ENCODE measurements around the gene PCDHB14.
"Not testable (repeated sequence)": the region's sequence is repeated elsewhere in the genome, so short reads cannot be mapped to it uniquely, and the experiment has no call there.

The PCDHB14 gene

DNA sequence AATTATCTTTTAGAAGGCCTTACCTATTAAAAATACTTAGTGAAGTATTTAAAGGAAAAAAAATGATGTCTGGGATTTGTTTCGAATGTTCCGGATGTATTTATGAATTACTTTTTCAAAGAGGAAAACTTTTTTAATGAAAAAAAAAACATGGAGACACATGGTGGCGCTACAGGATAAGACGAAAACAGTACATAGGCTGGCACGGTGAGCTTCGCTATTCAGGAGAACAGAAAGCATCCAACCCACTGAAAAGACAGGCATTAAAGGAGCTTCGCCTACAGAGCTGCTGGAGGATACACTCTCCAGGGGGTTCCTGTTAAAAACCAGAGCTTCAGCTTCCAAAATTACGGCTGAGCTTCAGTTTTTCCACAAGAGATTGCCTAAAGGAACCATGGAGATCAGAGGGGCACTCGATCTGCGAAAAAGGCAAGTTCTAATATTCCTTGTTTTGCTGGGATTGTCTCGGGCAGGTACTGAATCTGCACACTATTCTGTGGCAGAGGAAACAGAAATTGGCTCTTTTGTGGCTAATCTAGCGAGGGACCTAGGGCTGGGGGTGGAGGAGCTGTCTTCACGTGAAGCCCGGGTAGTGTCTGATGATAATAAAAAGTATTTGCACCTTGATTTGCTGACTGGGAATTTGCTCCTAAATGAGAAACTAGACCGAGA is at the start of gene PCDHB14:
PCDHB14 (plus strand) TSS at position 232 of the 672 bp plus-strand sequence; CDS start at position 395, 163 bp downstream.
- no peak for DNase-seq

GRCh38 chr5:141174291-141175104 is 48.6 kb upstream of the PCDHB14 start:
- not testable (repeated sequence) for DNase-seq

DNA sequence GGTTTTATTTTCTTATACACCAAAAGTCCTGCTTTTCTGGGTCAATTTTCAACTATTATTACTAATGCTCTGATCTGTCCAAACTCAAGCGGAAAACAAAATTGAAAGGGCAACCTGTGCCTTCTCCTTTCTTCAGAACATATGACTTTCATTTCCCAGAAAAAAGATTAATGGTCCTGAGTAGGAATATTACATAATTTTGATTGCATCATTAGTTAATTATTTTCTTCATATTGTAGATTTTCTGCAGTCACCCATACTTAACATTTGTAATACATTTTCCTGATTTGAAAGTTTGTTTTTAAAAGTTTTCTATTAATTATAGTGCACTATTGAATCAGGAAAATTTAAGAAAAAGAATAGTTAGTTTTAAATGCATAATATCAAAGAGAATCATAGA is 47.2 kb upstream of the PCDHB14 start:
- no peak for DNase-seq

DNA sequence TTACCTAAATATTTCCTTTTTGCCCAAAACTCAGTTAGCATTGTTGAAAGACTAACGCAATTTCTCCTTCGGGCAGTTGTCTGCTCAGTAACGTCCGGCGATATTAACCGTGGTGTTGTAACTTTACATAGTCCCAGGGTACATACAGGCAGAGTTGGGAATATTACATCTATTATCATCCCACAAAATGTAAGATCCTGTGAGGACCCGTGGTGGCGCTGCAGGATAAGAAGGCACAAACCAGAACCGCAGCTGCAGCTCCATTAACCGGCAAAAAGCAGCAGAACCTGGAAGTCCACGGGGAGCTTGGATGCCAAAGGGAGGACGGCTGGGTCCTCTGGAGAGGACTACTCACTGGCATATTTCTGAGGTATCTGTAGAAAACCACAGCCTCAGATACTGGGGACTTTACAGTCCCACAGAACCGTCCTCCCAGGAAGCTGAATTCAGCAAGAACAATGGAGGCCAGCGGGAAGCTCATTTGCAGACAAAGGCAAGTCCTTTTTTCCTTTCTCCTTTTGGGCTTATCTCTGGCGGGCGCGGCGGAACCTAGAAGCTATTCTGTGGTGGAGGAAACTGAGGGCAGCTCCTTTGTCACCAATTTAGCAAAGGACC is 45.5 kb upstream of the PCDHB14 start, which contains the start of gene PCDHB8:
PCDHB8 (plus strand) TSS at position 214 of the 615 bp plus-strand sequence; CDS start at position 459, 245 bp downstream.
- not testable (repeated sequence) for DNase-seq

DNA sequence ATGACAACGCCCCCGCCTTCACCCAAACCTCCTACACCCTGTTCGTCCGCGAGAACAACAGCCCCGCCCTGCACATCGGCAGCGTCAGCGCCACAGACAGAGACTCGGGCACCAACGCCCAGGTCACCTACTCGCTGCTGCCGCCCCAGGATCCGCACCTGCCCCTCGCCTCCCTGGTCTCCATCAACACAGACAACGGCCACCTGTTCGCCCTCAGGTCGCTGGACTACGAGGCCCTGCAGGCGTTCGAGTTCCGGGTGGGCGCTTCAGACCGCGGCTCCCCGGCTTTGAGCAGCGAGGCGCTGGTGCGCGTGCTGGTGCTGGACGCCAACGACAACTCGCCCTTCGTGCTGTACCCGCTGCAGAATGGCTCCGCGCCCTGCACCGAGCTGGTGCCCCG is 43.8 kb upstream of the PCDHB14 start:
- not testable (repeated sequence) for DNase-seq

DNA sequence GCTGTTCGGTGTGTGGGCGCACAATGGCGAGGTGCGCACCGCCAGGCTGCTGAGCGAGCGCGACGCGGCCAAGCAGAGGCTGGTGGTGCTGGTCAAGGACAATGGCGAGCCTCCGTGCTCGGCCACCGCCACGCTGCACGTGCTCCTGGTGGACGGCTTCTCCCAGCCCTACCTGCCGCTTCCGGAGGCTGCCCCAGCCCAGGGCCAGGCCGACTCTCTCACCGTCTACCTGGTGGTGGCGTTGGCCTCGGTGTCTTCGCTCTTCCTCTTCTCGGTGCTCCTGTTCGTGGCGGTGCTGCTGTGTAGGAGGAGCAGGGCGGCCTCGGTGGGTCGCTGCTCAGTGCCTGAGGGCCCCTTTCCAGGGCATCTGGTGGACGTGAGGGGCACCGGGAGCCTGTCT is 43.3 kb upstream of the PCDHB14 start:
- DNase-seq, result not testable (repeated sequence)

GRCh38 chr5:141180313-141180712 is 42.8 kb upstream of the PCDHB14 start:
- no peak for DNase-seq

- no peak for DNase-seq
Observed at GRCh38 chr5:141182248-141182647, 40.9 kb upstream of the PCDHB14 start, which contains the start of gene PCDHB16. Gene PCDHB16 (plus strand): TSS chr5:141182387. CDS start chr5:141182560, 173 bp downstream.

DNA sequence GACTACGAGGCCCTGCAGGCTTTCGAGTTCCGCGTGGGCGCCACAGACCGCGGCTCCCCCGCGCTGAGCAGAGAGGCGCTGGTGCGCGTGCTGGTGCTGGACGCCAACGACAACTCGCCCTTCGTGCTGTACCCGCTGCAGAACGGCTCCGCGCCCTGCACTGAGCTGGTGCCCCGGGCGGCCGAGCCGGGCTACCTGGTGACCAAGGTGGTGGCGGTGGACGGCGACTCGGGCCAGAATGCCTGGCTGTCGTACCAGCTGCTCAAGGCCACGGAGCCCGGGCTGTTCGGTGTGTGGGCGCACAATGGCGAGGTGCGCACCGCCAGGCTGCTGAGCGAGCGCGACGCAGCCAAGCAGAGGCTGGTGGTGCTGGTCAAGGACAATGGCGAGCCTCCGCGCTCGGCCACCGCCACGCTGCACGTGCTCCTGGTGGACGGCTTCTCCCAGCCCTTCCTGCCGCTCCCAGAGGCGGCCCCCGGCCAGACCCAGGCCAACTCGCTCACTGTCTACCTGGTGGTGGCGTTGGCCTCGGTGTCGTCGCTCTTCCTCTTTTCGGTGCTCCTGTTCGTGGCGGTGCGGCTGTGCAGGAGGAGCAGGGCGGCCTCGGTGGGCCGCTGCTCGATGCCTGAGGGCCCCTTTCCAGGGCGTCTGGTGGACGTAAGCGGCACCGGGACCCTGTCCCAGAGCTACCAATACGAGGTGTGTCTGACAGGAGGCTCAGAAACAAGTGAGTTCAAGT is 38.9 kb upstream of the PCDHB14 start:
- DNase-seq, result not testable (repeated sequence)

DNA sequence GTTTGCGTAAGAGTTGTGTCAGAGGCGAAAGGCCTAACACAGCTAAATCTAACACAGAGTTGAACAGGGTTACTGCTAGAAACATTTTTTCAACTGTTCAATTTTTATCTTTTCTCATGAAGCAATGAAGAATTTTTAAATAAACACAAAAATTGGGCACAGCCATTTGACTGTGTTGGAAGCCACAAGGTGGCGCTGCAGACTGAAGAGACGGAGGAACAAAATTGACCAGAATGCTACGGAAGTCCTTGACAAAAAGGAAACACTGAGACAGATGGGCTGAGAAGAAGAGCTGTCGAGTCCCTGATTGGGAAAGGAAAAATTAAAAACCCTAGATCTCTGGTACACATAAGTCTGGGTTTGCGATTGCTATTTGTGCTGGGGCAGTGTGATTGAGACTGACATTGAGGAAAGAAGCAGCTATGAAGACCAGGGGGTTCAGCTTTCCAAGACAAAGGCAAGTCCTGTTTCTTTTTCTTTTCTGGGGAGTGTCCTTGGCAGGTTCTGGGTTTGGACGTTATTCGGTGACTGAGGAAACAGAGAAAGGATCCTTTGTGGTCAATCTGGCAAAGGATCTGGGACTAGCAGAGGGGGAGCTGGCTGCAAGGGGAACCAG is 36.1 kb upstream of the PCDHB14 start, which contains the start of gene PCDHB9:
PCDHB9 (plus strand) TSS at position 265 of the 616 bp plus-strand sequence; CDS start at position 423, 158 bp downstream.
- DNase-seq, result peak; percentile 25

DNA sequence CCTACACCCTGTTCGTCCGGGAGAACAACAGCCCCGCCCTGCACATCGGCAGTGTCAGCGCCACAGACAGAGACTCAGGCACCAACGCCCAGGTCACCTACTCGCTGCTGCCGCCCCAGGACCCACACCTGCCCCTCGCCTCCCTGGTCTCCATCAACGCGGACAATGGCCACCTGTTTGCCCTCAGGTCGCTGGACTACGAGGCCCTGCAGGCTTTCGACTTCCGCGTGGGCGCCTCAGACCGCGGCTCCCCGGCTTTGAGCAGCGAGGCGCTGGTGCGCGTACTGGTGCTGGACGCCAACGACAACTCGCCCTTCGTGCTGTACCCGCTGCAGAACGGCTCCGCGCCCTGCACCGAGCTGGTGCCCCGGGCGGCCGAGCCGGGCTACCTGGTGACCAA is 34.5 kb upstream of the PCDHB14 start:
- not testable (repeated sequence) for DNase-seq

DNA sequence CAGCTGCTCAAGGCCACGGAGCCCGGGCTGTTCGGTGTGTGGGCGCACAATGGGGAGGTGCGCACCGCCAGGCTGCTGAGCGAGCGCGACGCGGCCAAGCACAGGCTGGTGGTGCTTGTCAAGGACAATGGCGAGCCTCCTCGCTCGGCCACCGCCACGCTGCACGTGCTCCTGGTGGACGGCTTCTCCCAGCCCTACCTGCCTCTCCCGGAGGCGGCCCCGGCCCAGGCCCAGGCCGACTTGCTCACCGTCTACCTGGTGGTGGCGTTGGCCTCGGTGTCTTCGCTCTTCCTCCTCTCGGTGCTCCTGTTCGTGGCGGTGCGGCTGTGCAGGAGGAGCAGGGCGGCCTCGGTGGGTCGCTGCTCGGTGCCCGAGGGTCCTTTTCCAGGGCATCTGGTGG is 34.0 kb upstream of the PCDHB14 start:
- DNase-seq, result not testable (repeated sequence)

GRCh38 chr5:141192110-141192725 is 30.9 kb upstream of the PCDHB14 start, which contains the start of gene PCDHB10:
Gene PCDHB10 (plus strand): TSS chr5:141192353. CDS start chr5:141192553, 200 bp downstream.
- DNase-seq, result peak; percentile 8

DNA sequence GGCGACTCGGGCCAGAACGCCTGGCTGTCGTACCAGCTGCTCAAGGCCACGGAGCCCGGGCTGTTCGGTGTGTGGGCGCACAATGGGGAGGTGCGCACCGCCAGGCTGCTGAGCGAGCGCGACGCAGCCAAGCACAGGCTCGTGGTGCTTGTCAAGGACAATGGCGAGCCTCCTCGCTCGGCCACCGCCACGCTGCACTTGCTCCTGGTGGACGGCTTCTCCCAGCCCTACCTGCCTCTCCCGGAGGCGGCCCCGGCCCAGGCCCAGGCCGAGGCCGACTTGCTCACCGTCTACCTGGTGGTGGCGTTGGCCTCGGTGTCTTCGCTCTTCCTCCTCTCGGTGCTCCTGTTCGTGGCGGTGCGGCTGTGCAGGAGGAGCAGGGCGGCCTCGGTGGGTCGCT is 28.8 kb upstream of the PCDHB14 start:
- not testable (repeated sequence) for DNase-seq

GRCh38 chr5:141196363-141196762 is 26.8 kb upstream of the PCDHB14 start:
- no peak for DNase-seq

DNA sequence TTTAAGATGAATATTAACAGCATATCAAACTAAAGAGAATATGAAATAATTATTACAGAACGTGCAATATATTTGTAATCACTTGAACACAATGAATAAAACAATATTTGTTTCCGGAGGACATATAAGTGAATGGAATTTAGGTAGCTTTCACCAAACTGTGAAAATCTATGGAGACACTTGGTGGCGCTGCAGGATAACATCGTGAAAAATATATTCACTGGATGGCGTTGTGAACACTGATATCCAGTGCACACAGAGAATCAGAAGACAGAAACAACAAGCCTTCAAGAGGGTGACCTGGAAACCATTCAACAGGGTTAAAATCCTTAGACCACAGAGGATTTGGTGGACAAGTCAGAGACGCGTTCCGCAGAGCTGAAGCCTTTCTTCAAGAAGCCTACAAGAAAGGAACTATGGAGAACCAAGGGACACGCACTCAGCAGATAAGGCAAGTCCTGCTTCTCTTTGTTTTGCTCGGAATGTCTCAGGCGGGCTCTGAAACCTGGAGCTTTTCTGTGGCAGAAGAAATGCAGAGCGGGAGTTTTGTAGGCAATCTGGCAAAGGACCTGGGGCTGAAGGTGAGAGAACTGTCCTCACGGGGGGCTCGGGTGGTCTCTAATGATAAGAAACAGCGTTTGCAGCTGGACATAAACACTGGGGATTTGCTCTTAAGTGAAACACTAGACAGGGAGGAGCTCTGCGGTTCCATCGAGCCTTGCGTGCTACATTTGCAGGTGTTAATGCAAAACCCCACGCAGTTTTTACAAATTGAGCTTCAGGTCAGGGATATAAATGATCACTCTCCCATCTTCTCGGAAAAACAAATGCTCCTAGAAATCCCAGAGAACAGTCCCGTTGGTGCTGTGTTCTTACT is 23.5 kb upstream of the PCDHB14 start, which contains the start of gene PCDHB11:
PCDHB11 (plus strand) TSS at position 269 of the 877 bp plus-strand sequence; CDS start at position 417, 148 bp downstream.
- no peak for DNase-seq

DNA sequence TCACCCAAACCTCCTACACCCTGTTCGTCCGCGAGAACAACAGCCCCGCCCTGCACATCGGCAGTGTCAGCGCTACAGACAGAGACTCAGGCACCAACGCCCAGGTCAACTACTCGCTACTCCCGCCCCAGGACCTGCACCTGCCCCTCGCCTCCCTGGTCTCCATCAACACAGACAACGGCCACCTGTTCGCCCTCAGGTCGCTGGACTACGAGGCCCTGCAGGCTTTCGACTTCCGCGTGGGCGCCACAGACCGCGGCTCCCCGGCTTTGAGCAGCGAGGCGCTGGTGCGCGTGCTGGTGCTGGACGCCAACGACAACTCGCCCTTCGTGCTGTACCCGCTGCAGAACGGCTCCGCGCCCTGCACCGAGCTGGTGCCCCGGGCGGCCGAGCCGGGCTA is 22.0 kb upstream of the PCDHB14 start:
- DNase-seq, result not testable (repeated sequence)

DNA sequence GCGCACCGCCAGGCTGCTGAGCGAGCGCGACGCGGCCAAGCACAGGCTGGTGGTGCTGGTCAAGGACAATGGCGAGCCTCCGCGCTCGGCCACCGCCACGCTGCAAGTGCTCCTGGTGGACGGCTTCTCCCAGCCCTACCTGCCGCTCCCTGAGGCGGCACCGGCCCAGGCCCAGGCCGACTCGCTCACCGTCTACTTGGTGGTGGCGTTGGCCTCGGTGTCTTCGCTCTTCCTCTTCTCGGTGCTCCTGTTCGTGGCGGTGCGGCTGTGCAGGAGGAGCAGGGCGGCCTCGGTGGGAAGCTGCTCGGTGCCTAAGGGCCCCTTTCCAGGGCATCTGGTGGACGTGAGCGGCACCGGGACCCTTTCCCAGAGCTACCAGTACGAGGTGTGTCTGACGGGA is 21.5 kb upstream of the PCDHB14 start:
- DNase-seq, result not testable (repeated sequence)

- no peak for DNase-seq
Observed at GRCh38 chr5:141208478-141208877, 14.7 kb upstream of the PCDHB14 start, which contains the start of gene PCDHB12. Gene PCDHB12 (plus strand): TSS chr5:141208719. CDS start chr5:141208908, 189 bp downstream.

DNA sequence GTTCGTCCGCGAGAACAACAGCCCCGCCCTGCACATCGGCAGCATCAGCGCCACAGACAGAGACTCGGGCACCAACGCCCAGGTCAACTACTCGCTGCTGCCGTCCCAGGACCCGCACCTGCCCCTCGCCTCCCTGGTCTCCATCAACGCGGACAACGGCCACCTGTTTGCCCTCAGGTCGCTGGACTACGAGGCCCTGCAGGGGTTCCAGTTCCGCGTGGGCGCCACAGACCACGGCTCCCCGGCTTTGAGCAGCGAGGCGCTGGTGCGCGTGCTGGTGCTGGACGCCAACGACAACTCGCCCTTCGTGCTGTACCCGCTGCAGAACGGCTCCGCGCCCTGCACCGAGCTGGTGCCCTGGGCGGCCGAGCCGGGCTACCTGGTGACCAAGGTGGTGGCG is 12.9 kb upstream of the PCDHB14 start:
- not testable (repeated sequence) for DNase-seq

Measured in stimulated activated CD4-positive, alpha-beta T cell treated with anti-CD3 and anti-CD28 coated beads, Interleukin-12 subunit alpha, Interleukin-12 subunit beta, amount 100 ng/mL, for 4 hours (primary cell).